Neural progenitor cell (in vitro differentiated cells): ENCODE results near the gene FJX1. TPM values are rescaled to one million over a fixed set of nuclear protein-coding genes. Genes with fewer than 3 reads are reported as not detected.

ENCODE experiments used
- DNase-seq: peaks from one replicate; pipeline ENCODE4 v3.0.0-alpha.2; 2016; ENCODE audit warnings: low spot score
- H2AFZ ChIP-seq: fragments of 200-600 bp; sonication (generic); replicated peaks from 2 replicates; pipeline ENCODE4 v1.6.1; 2016; ENCODE audit warnings: antibody characterized with exemption
- H3F3A ChIP-seq: fragments of 200-600 bp; sonication (generic); 2 replicates; pipeline ENCODE4 v1.6.1; 2016; ENCODE audit warnings: antibody characterized with exemption, low read depth
- H3K27ac ChIP-seq: fragments of 200-600 bp; sonication (generic); 2 replicates; pipeline ENCODE4 v1.5.1; 2016; ENCODE audit warnings: mild to moderate bottlenecking
- H3K27me3 ChIP-seq: fragments of 200-600 bp; sonication (generic); 2 replicates; pipeline ENCODE4 v1.6.1; 2016; ENCODE audit warnings: mild to moderate bottlenecking, moderate library complexity
- H3K36me3 ChIP-seq: fragments of 200-600 bp; sonication (generic); 2 replicates; pipeline ENCODE4 v1.5.1; 2016
- H3K4me1 ChIP-seq: fragments of 200-600 bp; sonication (generic); 2 replicates; pipeline ENCODE4 v1.6.1; 2016; ENCODE audit warnings: mixed run types
- H3K4me2 ChIP-seq: fragments of 200-600 bp; sonication (generic); 2 replicates; pipeline ENCODE4 v1.6.1; 2016
- H3K4me3 ChIP-seq: fragments of 200-600 bp; sonication (generic); 2 replicates; pipeline ENCODE4 v1.5.1; 2016
- H3K79me2 ChIP-seq: fragments of 200-600 bp; sonication (generic); 2 replicates; pipeline ENCODE4 v1.6.1; 2016; ENCODE audit warnings: low read depth
- H3K9ac ChIP-seq: fragments of 200-600 bp; sonication (generic); 2 replicates; pipeline ENCODE4 v1.6.1; 2016
- H3K9me3 ChIP-seq: fragments of 200-600 bp; sonication (generic); 2 replicates; pipeline ENCODE4 v1.5.1; 2016; ENCODE audit warnings: low read depth
- H4K20me1 ChIP-seq: fragments of 200-600 bp; sonication (generic); 2 replicates; pipeline ENCODE4 v1.6.1; 2016; ENCODE audit warnings: low read depth
- H3K27ac Mint-ChIP-seq: 3 replicates; pipeline ENCODE4 v1.8.0; 2021; ENCODE audit warnings: mixed read lengths
- H3K27me3 Mint-ChIP-seq: 2 replicates; pipeline ENCODE4 v1.8.0; 2022; ENCODE audit warnings: low read depth, mild to moderate bottlenecking, inconsistent platforms, moderate library complexity, mixed read lengths; ENCODE audit not compliant: insufficient read depth
- H3K36me3 Mint-ChIP-seq: 3 replicates; pipeline ENCODE4 v1.8.0; 2021; ENCODE audit warnings: mixed read lengths
- H3K4me1 Mint-ChIP-seq: 3 replicates; pipeline ENCODE4 v1.8.0; 2021; ENCODE audit warnings: mixed read lengths
- H3K4me3 Mint-ChIP-seq: 3 replicates; pipeline ENCODE4 v1.8.0; 2021; ENCODE audit warnings: mild to moderate bottlenecking, moderate library complexity, mixed read lengths
- H3K9me3 Mint-ChIP-seq: 3 replicates; pipeline ENCODE4 v1.8.0; 2020; ENCODE audit warnings: mixed read lengths
- CTCF ChIP-seq: fragments of 200-600 bp; sonication (generic); IDR thresholded peaks from 2 replicates; pipeline ENCODE4 v1.5.1; 2017; ENCODE audit warnings: antibody characterized with exemption, mild to moderate bottlenecking
- EZH2 ChIP-seq: fragments of 200-600 bp; sonication (generic); IDR thresholded peaks from 2 replicates; pipeline ENCODE4 v1.6.1; 2017; ENCODE audit warnings: antibody characterized with exemption, mild to moderate bottlenecking, moderate library complexity
- EZH2phosphoT487 ChIP-seq: fragments of 200-600 bp; sonication (generic); IDR thresholded peaks from 2 replicates; pipeline ENCODE4 v1.6.1; 2017; ENCODE audit warnings: antibody characterized with exemption
- total RNA-seq: library from RNA; depleted of rRNA; stranded (reverse); fragments of >200 nt; gene quantifications from 2 replicates; pipeline ENCODE4 v1.2.3, GENCODE V29; 2015; ENCODE audit warnings: low replicate concordance

Gene FJX1
- total RNA-seq, 1 donor from 2014 or later: 53.3 TPM

- H3K4me3 Mint-ChIP-seq: no peak overlapping the region
- no peaks in the 10 kb centered on the region for H3K27me3 Mint-ChIP-seq
- Histone ChIP-seq H4K20me1 (no peaks in the 10 kb centered on the region), H3K27me3 (peaks cover 11% of the 10 kb centered on the region), H3K27ac (peak overlapping the region; percentile 9), H3F3A (peaks cover 15% of the 10 kb centered on the region), H3K9ac (no peak overlapping the region), H3K9me3 (no peaks in the 10 kb centered on the region), H3K79me2 (no peaks in the 10 kb centered on the region), H3K36me3 (no peaks in the 10 kb centered on the region), H2AFZ (no peak overlapping the region), H3K4me1 (peaks cover 27% of the 10 kb centered on the region), H3K4me2 (peak overlapping the region; percentile 6), H3K4me3 (no peak overlapping the region)
- peak overlapping the region; percentile 95 for H3K27ac Mint-ChIP-seq
- no peaks in the 10 kb centered on the region for H3K36me3 Mint-ChIP-seq
- H3K4me1 Mint-ChIP-seq: peaks cover 51% of the 10 kb centered on the region
- TF ChIP-seq EZH2phosphoT487 (no peak), EZH2 (no peak)
- H3K9me3 Mint-ChIP-seq: no peaks in the 10 kb centered on the region
- peak; percentile 71 for DNase-seq
Measured at GRCh38 chr11:35641171-35641897, 23.1 kb downstream of the FJX1 start.

GRCh38 chr11:35641964-35642363, 23.7 kb downstream of the FJX1 start:
- H3K79me2 ChIP-seq: no peaks in the 10 kb centered on the region
- H3K36me3 ChIP-seq: no peaks in the 10 kb centered on the region
- peak overlapping the region; percentile 31 for H3K4me3 Mint-ChIP-seq
- H3K27ac Mint-ChIP-seq: no peak overlapping the region
- no peak overlapping the region for H3K9ac ChIP-seq
- H3K9me3 Mint-ChIP-seq: no peaks in the 10 kb centered on the region
- H4K20me1 ChIP-seq: no peaks in the 10 kb centered on the region
- H3F3A ChIP-seq: peaks cover 15% of the 10 kb centered on the region
- peaks cover 51% of the 10 kb centered on the region for H3K4me1 Mint-ChIP-seq
- H3K36me3 Mint-ChIP-seq: no peaks in the 10 kb centered on the region
- H3K4me3 ChIP-seq: no peak overlapping the region
- peaks cover 6% of the 10 kb centered on the region for H3K27me3 ChIP-seq
- TF ChIP-seq EZH2: no peak
- no peak for TF ChIP-seq CTCF
- TF ChIP-seq EZH2phosphoT487: no peak
- peaks cover 27% of the 10 kb centered on the region for H3K4me1 ChIP-seq
- H3K4me2 ChIP-seq: peak overlapping the region; percentile 23
- no peaks in the 10 kb centered on the region for H3K9me3 ChIP-seq
- no peak overlapping the region for H3K27ac ChIP-seq
- DNase-seq: no peak
- no peak overlapping the region for H2AFZ ChIP-seq
- peaks cover 3% of the 10 kb centered on the region for H3K27me3 Mint-ChIP-seq

GRCh38 chr11:35647421-35648093, 29.3 kb downstream of the FJX1 start:
- H3K27me3 Mint-ChIP-seq: peaks cover 3% of the 10 kb centered on the region
- Histone ChIP-seq H3K9me3 (no peaks in the 10 kb centered on the region), H3K27me3 (peaks cover 23% of the 10 kb centered on the region), H3K27ac (no peak overlapping the region), H2AFZ (no peak overlapping the region), H3K9ac (no peak overlapping the region), H3K79me2 (no peaks in the 10 kb centered on the region), H4K20me1 (no peaks in the 10 kb centered on the region), H3K36me3 (no peaks in the 10 kb centered on the region), H3K4me2 (no peak overlapping the region), H3K4me1 (peaks cover 10% of the 10 kb centered on the region), H3K4me3 (no peak overlapping the region), H3F3A (no peaks in the 10 kb centered on the region)
- no peak overlapping the region for H3K27ac Mint-ChIP-seq
- no peak overlapping the region for H3K4me3 Mint-ChIP-seq
- peaks cover 26% of the 10 kb centered on the region for H3K4me1 Mint-ChIP-seq
- DNase-seq: no peak
- H3K9me3 Mint-ChIP-seq: no peaks in the 10 kb centered on the region
- TF ChIP-seq EZH2phosphoT487: no peak
- TF ChIP-seq EZH2: no peak
- no peak for TF ChIP-seq CTCF
- H3K36me3 Mint-ChIP-seq: no peaks in the 10 kb centered on the region

- Histone ChIP-seq H3K36me3 (no peaks in the 10 kb centered on the region), H3K27ac (no peak overlapping the region), H3K9ac (no peak overlapping the region), H3K27me3 (peaks cover 38% of the 10 kb centered on the region), H3K9me3 (no peaks in the 10 kb centered on the region), H4K20me1 (no peaks in the 10 kb centered on the region), H3K79me2 (no peaks in the 10 kb centered on the region), H2AFZ (no peak overlapping the region), H3K4me1 (peaks cover 14% of the 10 kb centered on the region), H3F3A (peaks cover 11% of the 10 kb centered on the region), H3K4me3 (no peak overlapping the region), H3K4me2 (no peak overlapping the region)
- H3K36me3 Mint-ChIP-seq: no peaks in the 10 kb centered on the region
- TF ChIP-seq EZH2phosphoT487: no peak
- no peak for TF ChIP-seq EZH2
- no peak for TF ChIP-seq CTCF
- H3K9me3 Mint-ChIP-seq: no peaks in the 10 kb centered on the region
- DNase-seq: no peak
- no peak overlapping the region for H3K27ac Mint-ChIP-seq
- H3K27me3 Mint-ChIP-seq: peaks cover 3% of the 10 kb centered on the region
- H3K4me1 Mint-ChIP-seq: peaks cover 29% of the 10 kb centered on the region
- no peak overlapping the region for H3K4me3 Mint-ChIP-seq
Measured at GRCh38 chr11:35650006-35650405, 31.7 kb downstream of the FJX1 start.
